OCI-LY3 (cell line): ENCODE measurements around the gene TSPAN5.

Experiments used
- H2AFZ ChIP-seq: fragments of 200-600, 300-600 bp; shearing (Covaris generic); 2 replicates; pipeline ENCODE4 v1.6.0; 2014; ENCODE audit warnings: antibody characterized with exemption, low read depth, low read length
- H3K27ac ChIP-seq: fragments of 200-600, 300-600 bp; sonication (generic); 2 replicates; pipeline ENCODE4 v1.5.1; 2014; ENCODE audit warnings: mild to moderate bottlenecking, low read length, moderate library complexity, mixed read lengths
- H3K27me3 ChIP-seq: fragments of 200-600, 300-600 bp; sonication (generic); 2 replicates; pipeline ENCODE4 v1.6.1; 2014; ENCODE audit warnings: low read depth, low read length, mixed read lengths
- H3K36me3 ChIP-seq: fragments of 200-600, 300-600 bp; sonication (generic); replicated peaks from 2 replicates; pipeline ENCODE3; 2014; ENCODE audit warnings: low read depth, low read length, mixed read lengths
- H3K4me1 ChIP-seq: fragments of 300-600, 200-600 bp; sonication (generic); 2 replicates; pipeline ENCODE4 v1.6.1; 2014; ENCODE audit warnings: low read length, mixed read lengths
- H3K4me2 ChIP-seq: fragments of 200-600, 300-600 bp; sonication (generic); 2 replicates; pipeline ENCODE4 v1.6.1; 2014; ENCODE audit warnings: low read length, mixed read lengths
- H3K4me3 ChIP-seq: fragments of 300-600, 200-600 bp; sonication (generic); 2 replicates; pipeline ENCODE4 v1.5.1; 2014; ENCODE audit warnings: antibody characterized with exemption, mild to moderate bottlenecking, low read length, moderate library complexity
- H3K79me2 ChIP-seq: fragments of 300-600, 200-600 bp; shearing (Covaris generic); 2 replicates; pipeline ENCODE4 v1.6.1; 2014; ENCODE audit warnings: mild to moderate bottlenecking, low read length, mixed read lengths
- H3K9ac ChIP-seq: fragments of 300-600, 200-600 bp; shearing (Covaris generic); 2 replicates; pipeline ENCODE4 v1.6.0; 2014; ENCODE audit warnings: mild to moderate bottlenecking, low read length, moderate library complexity
- H3K9me3 ChIP-seq: fragments of 200-600, 300-600 bp; shearing (Covaris generic); 2 replicates; pipeline ENCODE4 v1.6.1; 2014; ENCODE audit warnings: low read length, mixed read lengths; ENCODE audit not compliant: insufficient read depth
- H4K20me1 ChIP-seq: fragments of 200-600, 300-600 bp; sonication (generic); 2 replicates; pipeline ENCODE4 v1.6.1; 2016; ENCODE audit warnings: low read length, mixed read lengths; ENCODE audit not compliant: insufficient read depth
- EZH2phosphoT487 ChIP-seq: fragments of 200-600 bp; shearing (Covaris generic); IDR thresholded peaks from 2 replicates; pipeline ENCODE4 v1.6.1; 2018; ENCODE audit warnings: antibody characterized with exemption, mixed run types, low read depth
- TF ChIP-seq, protein P1 (sequence below): fragments of 200-600, 300-600 bp; sonication (generic); IDR thresholded peaks from 2 replicates; pipeline ENCODE4 v1.5.1; 2014; ENCODE audit warnings: antibody characterized with exemption, low read length, low read depth

Gene TSPAN5

DNA sequence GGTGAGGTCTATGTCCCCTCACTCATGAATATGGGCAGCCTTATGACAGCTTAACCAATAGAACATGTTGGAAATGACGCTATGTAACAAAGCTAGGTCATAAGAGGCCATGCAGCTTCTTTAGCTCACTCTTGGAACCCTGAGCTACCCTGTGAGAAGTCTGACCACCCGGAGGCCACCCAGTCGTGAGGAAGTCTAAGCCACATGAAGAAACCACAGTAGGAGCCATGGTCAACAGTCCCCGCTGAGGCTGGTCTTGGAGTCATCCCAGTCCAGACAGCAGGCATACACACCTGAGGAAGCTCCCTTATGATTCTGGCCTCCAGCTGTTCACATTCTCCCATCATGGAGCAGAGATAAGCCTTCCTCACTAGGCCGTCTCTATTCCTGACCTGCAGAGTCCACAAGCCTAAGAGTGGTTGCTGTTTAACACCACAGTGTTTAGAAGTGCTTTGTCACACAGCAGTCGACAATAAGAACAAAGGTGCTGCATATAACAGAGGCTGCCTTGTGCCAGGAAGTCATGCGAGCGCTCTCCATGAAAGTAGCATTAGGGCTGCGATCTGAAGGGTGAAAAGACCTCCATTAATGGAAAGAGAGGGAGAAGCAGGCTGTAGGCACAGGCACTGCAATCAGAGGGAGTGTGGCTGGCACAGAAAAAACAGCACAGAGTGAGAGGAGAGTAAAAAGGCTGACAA is 38.2 kb downstream of the TSPAN5 start:
- Histone ChIP-seq H3K36me3 (no peaks in the 10 kb centered on the region), H3K9ac (no peak overlapping the region), H3K4me2 (no peak overlapping the region), H3K27me3 (no peaks in the 10 kb centered on the region), H3K27ac (no peak overlapping the region), H3K4me1 (peaks cover 10% of the 10 kb centered on the region; the same call in 1 of the 2 replicates), H4K20me1 (peaks cover 24% of the 10 kb centered on the region; the same call in 1 of the 2 replicates), H3K79me2 (peaks cover 83% of the 10 kb centered on the region), H3K4me3 (no peak overlapping the region), H3K9me3 (no peaks in the 10 kb centered on the region), H2AFZ (no peak overlapping the region)
- TF ChIP-seq EZH2phosphoT487: no peak
- TF ChIP-seq, protein P1, sequence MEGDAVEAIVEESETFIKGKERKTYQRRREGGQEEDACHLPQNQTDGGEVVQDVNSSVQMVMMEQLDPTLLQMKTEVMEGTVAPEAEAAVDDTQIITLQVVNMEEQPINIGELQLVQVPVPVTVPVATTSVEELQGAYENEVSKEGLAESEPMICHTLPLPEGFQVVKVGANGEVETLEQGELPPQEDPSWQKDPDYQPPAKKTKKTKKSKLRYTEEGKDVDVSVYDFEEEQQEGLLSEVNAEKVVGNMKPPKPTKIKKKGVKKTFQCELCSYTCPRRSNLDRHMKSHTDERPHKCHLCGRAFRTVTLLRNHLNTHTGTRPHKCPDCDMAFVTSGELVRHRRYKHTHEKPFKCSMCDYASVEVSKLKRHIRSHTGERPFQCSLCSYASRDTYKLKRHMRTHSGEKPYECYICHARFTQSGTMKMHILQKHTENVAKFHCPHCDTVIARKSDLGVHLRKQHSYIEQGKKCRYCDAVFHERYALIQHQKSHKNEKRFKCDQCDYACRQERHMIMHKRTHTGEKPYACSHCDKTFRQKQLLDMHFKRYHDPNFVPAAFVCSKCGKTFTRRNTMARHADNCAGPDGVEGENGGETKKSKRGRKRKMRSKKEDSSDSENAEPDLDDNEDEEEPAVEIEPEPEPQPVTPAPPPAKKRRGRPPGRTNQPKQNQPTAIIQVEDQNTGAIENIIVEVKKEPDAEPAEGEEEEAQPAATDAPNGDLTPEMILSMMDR: no peak

DNA sequence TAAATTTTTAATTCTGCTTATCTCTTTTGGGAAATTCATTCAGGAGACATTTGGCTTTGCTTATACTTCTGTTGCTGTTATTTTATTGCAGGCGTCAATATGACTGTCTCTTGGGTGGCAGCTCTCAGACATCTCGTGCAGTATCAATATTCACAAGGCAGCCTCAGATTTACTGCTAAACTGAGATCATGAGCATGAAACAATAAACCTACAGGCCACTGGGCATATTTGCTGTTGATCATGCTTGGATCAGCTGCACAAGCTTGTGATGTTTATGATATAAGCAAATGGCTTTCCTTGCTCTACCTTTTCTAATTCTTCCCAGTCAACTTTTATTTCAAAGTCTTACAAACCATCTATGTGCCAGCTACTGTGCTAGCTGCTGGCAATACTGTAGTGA is 39.2 kb downstream of the TSPAN5 start:
- Histone ChIP-seq H3K36me3 (no peaks in the 10 kb centered on the region), H3K4me3 (no peak overlapping the region), H3K4me1 (peaks cover 14% of the 10 kb centered on the region), H3K4me2 (no peak overlapping the region), H3K9me3 (no peaks in the 10 kb centered on the region), H4K20me1 (peaks cover 20% of the 10 kb centered on the region; the same call in 1 of the 2 replicates), H2AFZ (no peak overlapping the region), H3K9ac (no peak overlapping the region), H3K27me3 (no peaks in the 10 kb centered on the region), H3K79me2 (peaks cover 83% of the 10 kb centered on the region), H3K27ac (no peak overlapping the region)
- TF ChIP-seq EZH2phosphoT487: no peak
- TF ChIP-seq, protein P1: no peak

GRCh38 chr4:98618680-98619079 is 39.7 kb downstream of the TSPAN5 start:
- H2AFZ ChIP-seq: no peak overlapping the region
- no peak overlapping the region for H3K9ac ChIP-seq
- no peak overlapping the region for H3K27ac ChIP-seq
- TF ChIP-seq, protein P1: no peak
- no peak for TF ChIP-seq EZH2phosphoT487
- H3K4me2 ChIP-seq: no peak overlapping the region
- no peak overlapping the region for H3K4me3 ChIP-seq
- no peaks in the 10 kb centered on the region for H3K27me3 ChIP-seq
- peaks cover 20% of the 10 kb centered on the region; the same call in 1 of the 2 replicates for H4K20me1 ChIP-seq
- H3K4me1 ChIP-seq: peaks cover 16% of the 10 kb centered on the region
- H3K9me3 ChIP-seq: no peaks in the 10 kb centered on the region
- H3K36me3 ChIP-seq: no peaks in the 10 kb centered on the region
- peaks cover 85% of the 10 kb centered on the region for H3K79me2 ChIP-seq

GRCh38 chr4:98617358-98618047 is 40.9 kb downstream of the TSPAN5 start:
- Histone ChIP-seq H3K36me3 (no peaks in the 10 kb centered on the region), H3K27ac (no peak overlapping the region), H3K27me3 (no peaks in the 10 kb centered on the region), H3K79me2 (peaks cover 85% of the 10 kb centered on the region), H3K9ac (no peak overlapping the region), H4K20me1 (peaks cover 19% of the 10 kb centered on the region; the same call in 1 of the 2 replicates), H3K4me1 (peaks cover 28% of the 10 kb centered on the region), H2AFZ (no peak overlapping the region), H3K9me3 (no peaks in the 10 kb centered on the region), H3K4me2 (no peak overlapping the region), H3K4me3 (no peak overlapping the region)
- no peak for TF ChIP-seq EZH2phosphoT487
- TF ChIP-seq, protein P1: no peak
